HG02759 (cell line): ENCODE measurements around the gene CABP2.
"Not testable (repeated sequence)": the region's sequence is repeated elsewhere in the genome, so short reads cannot be mapped to it uniquely, and the experiment has no call there.

Experiments
- ATAC-seq: cut with Tn5 transposase; IDR thresholded peaks from one replicate; pipeline ENCODE4 v1.9.1; 2021; ENCODE audit warnings: mild to moderate bottlenecking, moderate library complexity; ENCODE audit not compliant: unreplicated experiment

Gene CABP2

DNA sequence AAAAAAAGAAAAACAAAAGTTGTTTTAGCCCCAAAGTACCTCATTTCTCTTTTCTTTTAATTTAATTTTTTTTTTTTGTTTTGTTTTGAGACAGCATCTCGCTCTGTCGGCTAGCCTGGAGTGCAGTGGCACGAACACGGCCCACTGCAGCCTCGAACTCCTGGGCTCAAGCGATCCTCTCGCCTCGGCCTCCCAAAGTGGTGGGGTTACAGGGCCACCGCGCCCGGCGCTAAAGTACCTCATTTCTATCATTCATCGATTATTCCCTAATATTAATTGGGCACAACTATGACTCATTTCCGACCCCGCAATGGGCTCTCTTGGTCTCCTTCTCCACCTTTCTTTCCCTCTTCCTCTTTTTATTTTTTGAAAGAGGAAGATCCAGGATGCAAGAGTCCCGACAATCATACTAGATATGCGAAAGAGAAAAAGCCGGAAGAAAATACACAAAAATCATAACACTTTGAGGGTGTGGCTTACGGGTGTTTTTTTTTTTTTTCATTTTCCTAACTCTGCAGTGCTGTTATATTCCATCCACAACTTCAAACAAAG, 40.9 kb downstream of the CABP2 start:
- ATAC-seq: peak; percentile 0

DNA sequence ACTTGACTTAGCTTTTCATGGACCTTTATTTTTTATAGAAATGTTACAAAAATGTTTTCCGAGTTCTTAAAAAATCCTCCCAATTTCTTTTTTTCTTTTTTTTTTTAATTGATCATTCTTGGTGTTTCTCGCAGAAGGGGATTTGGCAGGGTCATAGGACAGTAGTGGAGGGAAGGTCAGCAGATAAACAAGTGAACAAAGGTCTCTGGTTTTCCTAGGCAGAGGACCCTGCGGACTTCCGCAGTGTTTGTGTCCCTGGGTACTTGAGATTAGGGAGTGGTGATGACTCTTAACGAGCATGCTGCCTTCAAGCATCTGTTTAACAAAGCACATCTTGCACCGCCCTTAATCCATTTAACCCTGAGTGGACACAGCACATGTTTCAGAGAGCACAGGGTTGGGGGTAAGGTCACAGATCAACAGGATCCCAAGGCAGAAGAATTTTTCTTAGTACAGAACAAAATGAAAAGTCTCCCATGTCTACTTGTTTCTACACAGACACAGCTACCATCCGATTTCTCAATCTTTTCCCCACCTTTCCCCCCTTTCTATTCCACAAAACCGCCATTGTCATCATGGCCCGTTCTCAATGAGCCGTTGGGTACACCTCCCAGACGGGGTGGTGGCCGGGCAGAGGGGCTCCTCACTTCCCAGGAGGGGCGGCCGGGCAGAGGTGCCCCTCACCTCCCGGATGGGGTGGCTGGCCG, 45.7 kb downstream of the CABP2 start:
- not testable (repeated sequence) for ATAC-seq

DNA sequence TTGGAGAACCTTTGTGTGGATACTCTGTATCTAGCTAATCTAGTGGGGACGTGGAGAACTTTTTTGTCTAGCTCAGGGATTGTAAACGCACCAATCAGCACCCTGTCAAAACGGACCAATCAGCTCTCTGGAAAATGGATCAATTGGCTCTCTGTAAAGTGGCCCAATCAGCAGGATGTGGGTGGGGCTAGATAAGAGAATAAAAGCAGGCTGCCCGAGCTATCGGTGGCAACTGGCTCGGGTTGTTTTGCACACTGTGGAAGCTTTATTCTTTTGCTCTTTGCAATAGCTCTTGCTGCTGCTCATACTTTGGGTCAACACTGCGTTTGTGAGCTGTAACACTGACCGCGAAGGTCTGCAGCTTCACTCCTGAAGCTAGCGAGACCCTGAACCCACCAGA, 46.6 kb downstream of the CABP2 start:
- ATAC-seq: not testable (repeated sequence)

DNA sequence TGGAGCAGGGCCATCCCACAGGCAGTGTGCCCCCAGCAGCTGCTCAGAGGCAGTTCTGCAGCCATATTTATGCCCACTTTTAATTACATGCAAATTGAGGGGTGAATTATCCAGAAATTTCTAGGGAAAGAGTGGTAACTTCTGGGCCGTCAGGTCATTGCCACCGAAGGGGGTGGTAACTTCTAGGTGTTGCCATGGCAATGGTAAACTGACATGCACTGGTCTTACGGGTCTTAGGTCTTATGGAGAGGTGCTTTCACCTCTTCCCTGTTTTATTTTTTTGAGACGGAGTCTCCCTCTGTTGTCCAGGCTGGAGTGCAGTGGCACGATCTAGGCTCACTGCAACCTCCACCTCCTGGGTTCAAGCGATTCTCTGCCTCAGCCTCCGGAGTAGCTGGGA, 50.4 kb downstream of the CABP2 start:
- ATAC-seq: no peak

DNA sequence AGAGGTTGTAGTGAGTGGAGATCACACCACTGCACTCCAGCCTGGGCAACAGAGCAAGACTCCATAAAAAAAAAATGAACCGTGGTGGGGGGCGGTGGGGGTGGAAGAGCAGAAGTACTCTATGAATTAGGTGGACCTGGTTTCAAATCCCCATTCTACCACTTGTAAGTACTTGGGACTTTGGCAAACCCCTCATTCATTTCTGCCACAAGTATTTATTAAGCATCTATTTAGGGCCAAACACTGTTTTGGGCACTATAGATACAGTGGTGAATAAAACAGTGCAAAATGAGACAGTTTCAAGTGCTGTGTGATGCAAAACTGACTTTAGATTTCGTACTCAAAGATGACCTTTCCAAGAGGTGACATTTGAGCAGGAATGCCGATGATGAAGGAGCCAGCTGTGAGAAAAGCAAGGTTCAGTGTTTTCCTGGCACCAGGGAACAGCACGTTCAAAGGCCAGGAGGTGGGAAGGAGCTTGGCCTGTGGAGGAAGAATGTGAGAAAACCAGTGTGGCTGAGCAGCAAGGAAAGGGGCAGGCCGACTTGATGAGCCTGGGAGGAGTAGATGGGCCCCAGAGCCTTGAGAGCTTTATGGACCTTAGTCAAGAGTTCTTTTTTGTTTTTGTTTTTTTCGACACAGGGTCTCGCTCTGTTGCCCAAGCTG, 52.8 kb downstream of the CABP2 start:
- no peak for ATAC-seq

DNA sequence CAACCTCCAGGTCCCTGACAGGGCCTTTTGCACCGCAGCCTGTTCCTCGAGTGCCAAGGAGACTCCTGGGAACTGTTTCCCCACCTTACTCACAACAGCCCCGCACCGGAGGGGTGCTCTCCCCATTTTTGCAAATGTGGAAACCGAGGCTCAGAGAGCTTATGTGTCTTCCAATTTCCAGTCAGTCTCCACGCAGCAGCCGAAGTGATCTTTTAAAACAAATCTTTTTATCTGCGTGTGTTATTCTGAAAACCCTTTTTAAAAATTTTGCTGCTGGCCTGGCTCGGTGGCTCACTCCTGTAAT, 53.8 kb downstream of the CABP2 start:
- ATAC-seq: no peak
